Kidney glomerular epithelial cell (primary cell): ENCODE results near the gene TRPM2.
"Not testable (repeated sequence)": the region's sequence is repeated elsewhere in the genome, so short reads cannot be mapped to it uniquely, and the experiment has no call there.

Source experiments
- DNase-seq: peaks from one replicate; lab custom pipeline; 2025; lab: John Stamatoyannopoulos, UW

TRPM2 gene

DNA sequence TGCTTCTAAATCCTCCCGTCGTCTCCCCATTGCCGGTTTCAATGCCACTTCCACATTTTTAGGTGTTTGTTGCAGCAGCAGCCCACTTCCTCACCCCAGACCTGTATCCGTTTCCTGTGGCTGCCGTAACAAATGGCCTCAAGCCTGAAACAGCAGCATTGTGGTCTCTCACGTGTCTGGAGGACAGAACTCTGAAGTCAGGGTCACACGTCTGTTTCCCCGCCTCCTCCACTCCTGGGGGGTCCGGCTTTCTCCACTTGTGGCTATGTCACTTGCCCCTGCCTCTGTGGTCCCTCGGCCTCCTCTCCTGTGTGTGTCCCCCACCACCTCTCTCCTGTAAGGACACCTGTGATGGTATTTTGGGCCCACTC, 21.8 kb downstream of the TRPM2 start:
- no peak for DNase-seq

DNA sequence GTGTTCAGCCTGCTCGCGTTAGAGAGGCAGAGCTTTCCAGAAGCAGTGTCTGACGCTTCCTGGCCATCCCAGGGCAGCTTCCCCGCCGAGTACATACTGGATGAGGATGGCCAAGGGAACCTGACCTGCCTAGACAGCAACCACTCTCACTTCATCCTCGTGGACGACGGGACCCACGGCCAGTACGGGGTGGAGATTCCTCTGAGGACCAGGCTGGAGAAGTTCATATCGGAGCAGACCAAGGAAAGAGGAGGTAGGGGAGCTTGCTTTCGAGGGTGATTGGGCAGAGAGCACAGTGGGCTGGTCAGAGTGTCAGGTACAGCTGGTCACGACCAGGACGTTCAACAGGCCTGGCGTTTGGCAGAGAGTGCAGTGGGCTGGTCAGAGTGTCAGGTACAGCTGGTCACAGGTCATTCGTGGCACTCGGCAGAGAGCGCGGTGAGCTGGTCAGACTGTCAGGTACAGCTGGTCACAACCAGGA, 22.4 kb downstream of the TRPM2 start:
- DNase-seq, result no peak

- DNase-seq, result no peak
Measured at GRCh38 chr21:44376606-44377005, 23.2 kb downstream of the TRPM2 start.

DNA sequence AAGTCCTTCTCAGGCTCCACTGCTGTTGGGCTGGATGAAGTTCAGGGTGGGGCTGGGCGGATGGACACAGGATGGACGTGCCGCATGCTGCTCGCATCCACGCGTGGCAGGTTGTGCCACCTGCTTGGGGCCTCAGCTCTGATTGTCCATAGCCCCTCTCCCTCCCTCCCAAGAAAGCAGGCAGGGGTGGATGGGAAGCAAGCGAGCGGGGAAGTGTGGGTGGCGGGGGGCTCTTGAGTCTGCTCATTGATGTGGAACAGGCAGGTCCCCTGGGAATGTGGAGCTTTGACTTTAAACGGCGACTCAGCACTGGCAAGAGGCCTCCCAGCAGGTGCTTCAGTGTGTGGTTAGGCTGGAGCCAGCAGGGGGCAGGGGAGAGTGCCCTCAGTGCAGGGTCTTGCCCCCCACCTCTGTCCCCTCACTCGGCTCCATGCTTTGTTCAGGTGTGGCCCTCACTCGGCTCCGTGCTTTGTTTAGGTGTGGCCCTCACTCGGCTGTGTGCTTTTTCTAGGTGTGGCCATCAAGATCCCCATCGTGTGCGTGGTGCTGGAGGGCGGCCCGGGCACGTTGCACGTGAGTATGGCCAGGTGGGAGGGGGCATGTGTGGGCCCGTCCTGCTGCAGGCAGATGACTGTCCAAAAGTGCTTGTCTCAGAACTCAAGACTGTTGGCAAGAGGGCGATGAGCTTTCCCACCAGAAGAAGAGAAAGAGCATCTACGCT, 23.9 kb downstream of the TRPM2 start:
- DNase-seq, result no peak

- DNase-seq, result no peak
Measured at GRCh38 chr21:44377922-44378645, 24.7 kb downstream of the TRPM2 start.

- no peak for DNase-seq
Measured at GRCh38 chr21:44378646-44379514, 25.5 kb downstream of the TRPM2 start.

- DNase-seq, result no peak
Measured at GRCh38 chr21:44379515-44379848, 26.1 kb downstream of the TRPM2 start.

DNA sequence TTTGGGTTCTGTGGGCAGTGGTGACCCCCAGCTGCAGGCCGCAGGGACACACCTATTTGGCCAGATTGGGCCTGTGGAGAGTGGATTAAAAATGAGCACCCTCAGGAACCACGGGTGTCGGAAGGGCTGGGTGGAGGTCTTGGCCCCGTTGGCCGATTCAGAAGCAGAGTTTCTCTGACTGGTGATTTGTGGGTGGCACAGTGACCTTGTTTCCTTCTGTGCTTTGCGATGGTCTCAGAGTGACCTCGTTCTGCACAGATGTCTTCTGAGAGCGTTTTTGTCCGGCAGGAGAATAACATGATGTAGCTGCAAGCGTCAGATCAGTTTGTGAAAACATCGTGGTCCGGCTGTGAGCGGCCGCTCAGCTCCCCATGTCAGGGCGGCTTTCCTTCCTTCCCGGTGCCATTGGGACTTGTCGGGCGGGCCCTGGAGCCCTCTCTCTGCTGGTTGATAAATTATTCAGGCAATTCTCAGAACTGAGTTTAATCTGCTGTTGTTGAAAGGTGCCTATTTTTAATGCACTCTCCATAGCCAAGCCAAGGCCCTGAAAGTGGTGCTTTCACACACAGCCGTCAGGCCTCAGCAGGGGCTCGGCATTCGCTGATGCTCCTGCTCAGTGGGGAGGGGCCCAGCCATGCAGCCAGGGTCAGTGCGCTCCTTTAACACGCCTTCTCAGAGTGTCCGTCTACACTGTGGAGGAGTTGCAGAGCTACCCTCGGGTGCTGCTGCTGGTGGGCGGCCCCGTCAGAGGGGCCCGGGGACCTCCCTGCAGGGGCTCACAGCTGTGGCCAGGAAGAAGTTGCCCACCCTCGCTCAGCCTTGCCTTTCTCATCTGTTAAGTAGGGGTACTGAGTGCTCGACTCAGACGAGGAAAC, 26.8 kb downstream of the TRPM2 start:
- no peak for DNase-seq

DNA sequence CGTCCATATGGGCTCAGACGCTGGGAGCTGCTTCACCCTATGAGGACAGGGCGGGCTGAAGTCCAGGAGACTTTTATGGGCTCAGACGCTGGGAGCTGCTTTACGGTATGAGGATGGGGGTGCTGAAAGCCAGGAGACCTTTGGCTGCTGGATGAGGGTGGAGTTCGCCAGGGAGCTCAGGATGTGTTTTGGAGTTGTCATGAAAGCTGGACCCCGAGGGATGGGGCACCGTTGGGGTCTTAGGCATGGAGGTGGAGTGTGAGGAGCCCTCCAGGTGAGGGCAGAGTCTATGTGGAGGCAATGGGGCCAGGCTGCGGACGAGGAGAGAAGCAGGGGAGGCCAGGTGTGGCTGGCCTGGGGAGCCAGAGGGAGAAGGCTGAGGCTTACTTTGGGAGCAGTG, 27.5 kb downstream of the TRPM2 start:
- no peak for DNase-seq

- DNase-seq, result no peak
Measured at GRCh38 chr21:44381874-44382273, 28.5 kb downstream of the TRPM2 start.

DNA sequence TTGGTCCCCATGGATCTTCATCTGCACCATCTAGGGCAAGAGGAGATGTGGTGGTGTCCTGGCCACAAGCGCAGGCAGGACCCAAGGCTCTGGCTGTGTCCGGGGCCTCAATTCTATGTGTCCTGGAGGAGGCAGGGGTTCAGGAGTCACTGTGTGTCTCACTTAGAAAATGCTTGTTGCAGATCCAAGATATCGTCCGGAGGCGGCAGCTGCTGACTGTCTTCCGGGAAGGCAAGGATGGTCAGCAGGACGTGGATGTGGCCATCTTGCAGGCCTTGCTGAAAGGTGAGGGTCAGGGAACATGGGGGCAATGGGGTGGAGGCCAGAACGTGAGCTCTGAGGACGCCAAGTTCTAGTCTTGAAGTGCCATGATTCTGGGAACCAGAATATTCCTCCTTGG, 29.1 kb downstream of the TRPM2 start:
- no peak for DNase-seq

DNA sequence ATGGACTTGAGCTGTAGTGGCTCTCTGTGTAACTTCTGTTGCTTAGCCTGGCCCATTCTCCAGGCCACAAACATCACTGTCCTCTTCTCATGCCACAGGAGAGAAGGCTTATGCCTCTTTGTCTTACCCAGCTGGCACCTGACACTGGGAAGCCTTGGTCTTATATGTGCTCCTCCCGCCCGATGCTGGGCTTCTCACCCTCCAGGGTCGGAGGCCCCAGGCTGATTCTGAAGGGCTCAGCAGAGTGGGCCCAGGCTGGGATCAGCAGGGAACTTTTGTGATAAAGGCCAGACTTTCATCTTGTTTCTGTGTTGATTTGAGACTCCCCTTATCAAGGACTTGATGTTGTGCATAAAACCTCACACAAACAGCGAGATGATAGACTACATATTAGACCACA, 29.8 kb downstream of the TRPM2 start:
- no peak for DNase-seq

- DNase-seq, result no peak
Measured at GRCh38 chr21:44384968-44385367, 31.5 kb downstream of the TRPM2 start.

DNA sequence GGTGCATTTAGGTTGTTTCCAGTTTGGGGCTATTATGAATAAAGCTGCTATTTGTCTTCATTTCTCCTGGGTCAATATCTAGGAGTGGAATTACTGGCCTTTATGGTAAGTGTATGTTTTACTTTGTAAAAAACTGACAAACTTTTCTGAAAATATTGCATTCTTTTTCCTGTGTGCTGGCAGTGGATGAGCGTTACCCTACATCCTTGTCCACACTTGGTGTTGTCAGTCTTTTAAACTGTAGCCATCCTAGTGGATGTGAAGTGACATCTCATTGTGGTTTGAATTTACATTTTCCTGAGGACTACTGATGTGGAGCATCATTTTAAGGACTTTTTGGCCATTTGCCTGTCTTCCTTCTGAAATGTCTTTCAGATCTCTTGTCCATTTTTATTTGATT, 35.9 kb downstream of the TRPM2 start:
- DNase-seq, result no peak

DNA sequence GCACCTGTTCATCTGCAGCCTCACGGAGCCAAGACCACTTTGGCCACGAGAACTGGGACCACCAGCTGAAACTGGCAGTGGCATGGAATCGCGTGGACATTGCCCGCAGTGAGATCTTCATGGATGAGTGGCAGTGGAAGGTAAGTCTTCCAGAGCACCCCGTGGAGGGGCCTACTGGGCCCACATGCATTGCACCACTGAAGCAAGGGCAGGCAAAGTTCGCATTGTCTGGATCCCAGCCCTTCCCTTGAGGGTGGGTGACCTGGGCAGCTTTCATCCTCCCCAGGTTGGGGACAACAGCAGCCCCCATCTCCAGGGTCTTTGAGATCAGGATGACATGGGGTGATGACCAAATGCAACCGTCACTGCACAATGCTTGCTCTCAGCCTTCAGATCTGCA, 37.5 kb downstream of the TRPM2 start:
- DNase-seq, result no peak

DNA sequence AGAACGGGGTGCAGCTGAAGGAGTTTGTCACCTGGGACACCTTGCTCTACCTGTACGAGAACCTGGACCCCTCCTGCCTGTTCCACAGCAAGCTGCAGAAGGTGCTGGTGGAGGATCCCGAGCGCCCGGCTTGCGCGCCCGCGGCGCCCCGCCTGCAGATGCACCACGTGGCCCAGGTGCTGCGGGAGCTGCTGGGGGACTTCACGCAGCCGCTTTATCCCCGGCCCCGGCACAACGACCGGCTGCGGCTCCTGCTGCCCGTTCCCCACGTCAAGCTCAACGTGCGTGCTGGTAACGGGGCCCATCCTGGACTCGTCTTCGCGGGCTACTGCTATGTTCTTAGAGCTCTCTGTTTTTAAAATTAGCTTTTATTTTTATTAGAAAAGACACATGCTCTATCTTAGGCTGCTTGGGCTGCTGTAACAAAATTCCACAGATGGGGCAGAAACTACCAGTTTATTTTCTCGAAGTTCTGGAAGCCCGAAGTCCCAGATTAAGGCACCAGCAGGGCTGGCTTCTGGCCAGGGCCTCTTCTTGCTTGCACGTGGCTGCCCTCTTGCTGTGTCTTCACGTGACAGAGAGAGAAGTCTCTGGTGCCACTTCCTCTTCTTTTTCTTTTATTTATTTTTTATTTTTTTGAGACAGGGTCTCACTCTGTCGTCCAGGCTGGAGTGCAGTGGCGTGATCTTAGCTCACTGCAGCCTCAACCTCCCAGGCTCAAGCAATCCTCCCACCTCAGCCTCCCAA, 38.1 kb downstream of the TRPM2 start:
- DNase-seq, result no peak

GRCh38 chr21:44392185-44392584, 38.8 kb downstream of the TRPM2 start:
- no peak for DNase-seq

GRCh38 chr21:44392916-44393315, 39.5 kb downstream of the TRPM2 start:
- DNase-seq, result no peak

DNA sequence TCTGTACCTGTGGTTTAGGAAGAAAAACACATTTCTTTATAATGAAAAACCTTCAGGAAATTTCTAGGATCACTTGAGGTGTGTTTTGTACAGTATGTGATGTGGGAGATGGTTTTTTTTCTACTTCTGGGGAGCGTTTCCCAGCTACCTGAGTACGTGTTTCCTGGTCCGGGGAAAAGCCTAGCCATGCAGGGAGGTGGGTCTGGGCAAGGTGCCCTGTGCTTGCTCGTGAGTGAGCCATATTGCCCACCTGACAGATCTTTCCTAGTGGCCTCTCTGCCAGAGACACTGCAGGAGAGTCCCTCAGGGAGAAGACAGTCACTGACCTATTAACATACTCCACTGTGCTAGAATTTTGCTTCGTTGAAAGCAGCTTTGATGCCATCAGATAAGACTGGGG, 41.3 kb downstream of the TRPM2 start:
- no peak for DNase-seq

DNA sequence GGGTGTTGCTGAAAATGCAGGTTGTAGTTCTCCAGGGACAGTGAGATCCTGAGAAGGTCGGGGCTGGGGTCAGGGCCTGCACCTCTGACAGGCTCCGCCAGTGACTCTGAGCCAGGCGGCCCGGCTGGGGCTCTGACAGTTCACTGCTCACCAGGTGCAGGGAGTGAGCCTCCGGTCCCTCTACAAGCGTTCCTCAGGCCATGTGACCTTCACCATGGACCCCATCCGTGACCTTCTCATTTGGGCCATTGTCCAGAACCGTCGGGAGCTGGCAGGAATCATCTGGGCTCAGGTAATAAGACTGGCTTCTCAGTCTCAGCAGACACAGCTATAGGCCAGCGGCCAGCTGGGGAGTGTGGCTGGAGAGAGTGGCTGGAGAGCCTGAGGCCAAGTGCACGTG, 41.8 kb downstream of the TRPM2 start:
- DNase-seq, result no peak

- not testable (repeated sequence) for DNase-seq
Measured at GRCh38 chr21:44396803-44397202, 43.4 kb downstream of the TRPM2 start.
